Glomerular visceral epithelial cell (primary cell): Measurements from ENCODE around the gene PARP8.

Experiments used
- DNase-seq: peaks from one replicate; pipeline ENCODE4 v3.0.0-alpha.2; 2016; ENCODE audit errors: extremely low spot score

Gene PARP8

GRCh38 chr5:50839472-50839871 is 173.0 kb downstream of the PARP8 start:
- no peak for DNase-seq

GRCh38 chr5:50843091-50843490 is 176.7 kb downstream of the PARP8 start:
- DNase-seq = no peak

GRCh38 chr5:50846261-50846660 is 179.8 kb downstream of the PARP8 start:
- DNase-seq = no peak

DNA sequence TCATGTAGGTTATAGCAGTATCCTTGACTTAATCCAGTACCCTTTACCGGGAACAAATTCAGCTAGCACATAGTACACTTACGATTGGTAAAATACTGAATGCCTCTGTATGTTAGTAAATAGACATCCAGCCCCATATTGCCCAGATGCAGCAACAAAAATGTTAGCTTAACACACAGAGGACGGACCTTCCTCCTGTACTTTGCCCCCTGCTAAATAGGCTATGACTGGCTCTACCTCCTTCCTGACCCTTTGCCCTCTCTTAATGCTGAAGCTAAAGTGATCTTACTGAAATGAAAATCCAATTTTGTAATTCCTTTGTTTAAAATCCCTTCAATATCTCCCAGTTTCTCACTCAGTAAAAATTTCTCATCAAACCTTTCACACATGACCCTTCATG is 183.1 kb downstream of the PARP8 start:
- DNase-seq = no peak

- DNase-seq = no peak
These were observed 186.7 kb downstream of the PARP8 start for GRCh38 chr5:50853151-50853550.

GRCh38 chr5:50854082-50854481 is 187.6 kb downstream of the PARP8 start:
- no peak for DNase-seq

DNA sequence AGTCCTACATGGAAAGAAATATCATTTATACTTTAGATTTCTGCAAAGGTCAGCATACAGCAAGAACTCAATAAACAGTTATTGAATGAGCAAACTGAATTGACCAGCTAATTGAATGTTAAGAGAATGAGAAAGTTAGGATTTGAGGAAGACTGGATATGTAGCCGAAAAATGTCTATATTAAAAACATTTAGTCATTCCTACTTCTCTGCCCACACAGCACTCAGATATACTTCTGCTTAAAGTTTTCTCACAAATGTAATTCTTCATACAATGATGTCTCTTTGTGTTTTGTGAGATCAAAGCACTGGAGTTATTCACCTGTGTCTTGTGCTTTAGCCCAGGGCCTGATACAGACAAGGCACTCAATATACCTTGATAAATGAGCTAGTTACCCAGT is 188.6 kb downstream of the PARP8 start:
- DNase-seq = no peak

- DNase-seq = no peak
These were observed 190.1 kb downstream of the PARP8 start for GRCh38 chr5:50856401-50857119.

DNA sequence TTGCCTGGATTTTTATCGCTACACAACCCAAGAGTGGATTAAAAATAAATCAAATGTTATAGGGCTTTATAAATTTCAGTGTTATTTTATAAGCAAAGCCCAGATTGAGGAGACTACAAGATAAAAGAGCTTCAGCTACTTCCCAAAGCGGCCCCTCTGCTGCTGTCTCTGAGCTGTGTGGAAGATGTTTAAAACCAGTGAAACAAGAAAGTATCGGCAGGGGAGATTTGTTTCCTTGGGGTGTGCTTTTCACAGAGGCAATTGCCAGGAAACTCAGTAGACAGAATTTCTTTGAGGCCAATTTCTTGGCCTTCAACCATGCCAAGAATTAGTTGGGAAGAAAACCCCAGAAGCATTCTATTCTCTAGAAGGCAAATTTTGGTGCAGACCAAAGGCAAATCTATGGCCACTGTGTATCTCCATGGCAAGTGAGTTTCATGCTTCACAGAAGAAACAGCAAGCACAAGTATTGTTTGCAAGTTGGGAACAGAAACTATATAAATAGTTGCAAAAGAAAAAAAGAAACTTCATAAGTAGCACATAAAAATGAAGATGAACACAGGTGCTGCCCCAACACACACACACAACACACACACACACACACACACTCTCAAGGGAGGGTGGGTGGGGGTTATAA is 197.2 kb downstream of the PARP8 start:
- no peak for DNase-seq

- DNase-seq = no peak
These were observed 198.0 kb downstream of the PARP8 start for GRCh38 chr5:50864466-50864865.

DNA sequence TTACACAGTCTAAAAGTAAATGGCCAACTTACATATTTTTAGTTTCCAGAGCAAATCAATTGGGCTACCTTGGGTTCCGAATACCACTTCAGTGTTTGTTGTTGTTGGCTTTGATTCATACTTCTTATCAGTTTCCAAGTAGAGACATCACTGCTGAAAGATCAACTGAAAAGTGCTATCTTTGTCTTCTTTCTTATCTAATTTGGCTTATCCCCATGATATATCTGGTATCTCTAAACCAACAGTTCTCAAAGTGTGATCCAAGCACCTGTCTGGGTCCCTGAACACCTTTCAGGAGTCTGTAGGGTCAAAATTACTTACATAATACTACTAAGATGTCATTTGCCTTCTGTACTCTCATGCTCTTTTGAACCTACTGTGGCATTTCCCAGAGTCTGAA is 200.0 kb downstream of the PARP8 start:
- DNase-seq = no peak

GRCh38 chr5:50867140-50867539 is 200.7 kb downstream of the PARP8 start:
- DNase-seq = no peak

- no peak for DNase-seq
These were observed 207.3 kb downstream of the PARP8 start for GRCh38 chr5:50873595-50874277.

DNA sequence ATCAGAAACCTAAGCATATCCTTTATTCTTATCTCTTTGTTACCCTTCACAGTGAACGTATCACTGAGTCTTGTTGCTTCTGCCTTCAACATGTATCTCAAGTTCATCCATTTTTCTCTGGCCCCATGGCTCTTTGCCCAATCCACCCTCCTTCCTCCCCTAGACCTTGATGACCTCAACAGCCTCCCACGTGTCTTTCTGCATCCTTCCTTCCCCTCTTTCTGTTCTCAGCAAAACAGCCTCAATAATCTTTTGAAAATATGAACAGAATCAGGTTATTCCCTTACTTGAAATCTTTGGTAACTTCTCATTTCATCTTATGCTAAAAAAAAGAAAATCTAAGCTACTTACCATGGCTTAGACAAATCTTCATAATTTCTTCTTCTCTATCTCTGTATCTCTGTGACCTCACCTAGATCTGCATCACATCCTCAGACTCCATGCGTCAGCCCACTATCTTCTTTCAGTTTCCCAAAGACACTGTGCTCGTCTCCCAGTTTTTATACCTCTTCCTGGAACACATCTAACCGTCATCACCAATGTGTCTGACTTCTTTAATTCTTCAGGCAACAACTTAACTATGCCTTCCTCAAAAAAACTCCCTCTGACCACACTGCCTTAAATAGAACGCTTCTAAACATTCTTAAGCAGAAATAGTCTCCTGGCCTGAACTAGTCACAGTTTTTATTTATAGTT is 208.0 kb downstream of the PARP8 start:
- DNase-seq = no peak

DNA sequence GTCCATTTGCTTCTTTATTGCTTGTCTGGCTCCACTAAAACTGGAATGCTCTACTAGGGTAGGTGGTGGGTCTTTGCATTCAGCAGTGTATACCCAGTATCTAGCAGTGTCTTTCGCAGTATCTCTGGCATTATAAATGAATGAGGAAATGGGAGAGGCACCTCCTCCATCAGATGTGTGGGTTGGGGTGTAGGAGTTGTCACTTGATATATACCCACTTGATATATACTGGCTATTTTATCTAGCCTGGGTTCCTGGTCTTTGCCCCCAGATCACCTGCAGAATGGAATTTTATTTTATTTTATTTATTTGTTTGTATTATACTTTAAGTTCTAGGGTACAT is 208.5 kb downstream of the PARP8 start:
- no peak for DNase-seq

DNA sequence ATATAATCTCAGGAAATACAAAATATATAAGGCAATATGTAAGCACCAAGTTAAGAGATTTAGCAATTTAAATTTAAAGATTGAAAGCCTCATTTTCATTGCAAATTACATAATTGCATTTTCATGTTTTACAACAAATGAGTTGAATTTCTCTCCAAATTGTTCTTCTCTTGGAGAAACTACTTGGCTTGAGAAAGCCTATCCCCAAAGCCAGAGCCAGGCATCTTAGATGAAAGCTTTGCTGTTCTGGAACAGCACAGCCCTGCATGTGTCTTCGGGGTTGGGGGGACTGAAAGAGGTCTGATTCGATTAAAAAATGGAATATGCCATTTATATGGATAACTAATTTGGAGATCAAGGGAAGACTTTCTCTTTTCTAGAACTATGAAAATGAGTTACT is 212.0 kb downstream of the PARP8 start:
- no peak for DNase-seq

DNA sequence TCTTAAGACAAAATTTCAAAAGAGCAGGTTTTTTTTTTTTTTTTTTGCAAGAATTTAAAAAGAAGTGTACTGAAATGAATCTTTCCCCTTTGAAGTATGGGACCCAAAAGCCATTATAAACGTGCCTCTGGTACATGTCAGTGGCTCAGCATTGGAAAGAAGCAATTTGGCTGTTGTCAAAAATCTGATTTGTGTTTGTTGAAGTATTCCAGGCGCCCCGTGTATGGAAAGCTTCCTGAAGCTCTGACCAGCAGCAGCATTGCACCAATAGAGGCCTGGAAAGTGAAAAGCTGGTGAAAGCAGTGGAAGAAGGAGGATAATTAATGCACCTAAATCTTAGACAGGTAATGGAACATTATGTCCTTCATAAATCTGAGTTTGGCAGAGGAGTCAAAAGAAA is 215.0 kb downstream of the PARP8 start:
- no peak for DNase-seq

DNA sequence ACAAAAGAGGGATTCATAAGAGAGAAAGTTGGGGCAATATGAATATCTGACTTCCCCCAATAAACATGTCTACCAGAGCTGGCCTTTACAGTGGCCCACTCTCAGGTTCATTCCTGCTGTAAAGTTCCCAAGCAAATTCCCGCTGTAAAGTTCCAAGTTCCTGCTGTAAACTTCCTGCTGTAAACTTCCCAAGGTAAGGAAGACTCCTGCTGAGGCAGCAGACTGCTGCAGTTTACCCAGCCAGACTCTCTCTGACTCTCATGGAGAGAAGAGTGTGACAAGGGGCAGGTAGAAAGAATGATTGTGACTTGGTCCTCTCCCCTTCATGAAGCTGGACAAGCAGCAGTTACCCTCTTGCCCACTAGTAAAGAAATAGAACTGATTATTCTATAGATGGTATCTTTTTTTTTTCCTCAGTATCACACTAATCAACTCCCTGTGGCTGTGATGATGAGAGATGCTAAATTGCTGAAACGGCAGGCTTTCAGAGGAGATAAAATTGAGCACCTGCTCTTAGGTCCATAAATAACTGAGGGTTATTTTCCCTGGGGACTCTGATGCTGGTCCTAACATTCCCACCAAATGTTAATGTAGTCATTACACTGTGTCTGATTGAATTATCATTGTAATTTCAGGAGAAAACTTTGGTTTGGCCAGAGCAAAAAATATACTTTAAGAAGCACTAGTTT is 220.4 kb downstream of the PARP8 start:
- no peak for DNase-seq

GRCh38 chr5:50887889-50888633 is 221.6 kb downstream of the PARP8 start:
- DNase-seq = no peak

DNA sequence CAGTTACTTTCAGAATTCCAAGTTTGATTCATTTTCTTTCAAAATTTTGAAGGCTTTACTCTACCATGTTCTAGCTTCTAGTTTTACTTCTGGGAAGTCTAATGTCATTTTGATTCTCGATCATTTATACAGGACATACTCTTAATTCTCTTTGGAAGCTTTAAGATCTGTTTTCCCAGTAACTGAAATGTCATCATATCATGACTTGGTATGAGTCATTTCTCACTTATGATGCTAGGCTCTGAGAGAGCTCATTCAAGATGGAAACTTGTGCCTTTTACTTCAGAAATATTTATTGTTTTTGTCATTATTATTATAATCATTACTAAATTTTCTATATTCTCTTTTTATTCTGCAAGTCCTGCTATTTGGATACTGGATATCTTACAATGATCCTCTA is 222.3 kb downstream of the PARP8 start:
- DNase-seq = no peak

- no peak for DNase-seq
These were observed 223.4 kb downstream of the PARP8 start for GRCh38 chr5:50889790-50890189.
